WERI-Rb-1 (cell line): Measurements from ENCODE around the gene GNB3.
A peak's percentile ranks its signal among the peaks of the same experiment; 100 is the strongest.

ENCODE experiments used
- DNase-seq: peaks from one replicate; pipeline ENCODE4 v3.0.0-alpha.2; 2020
- H3K27ac ChIP-seq: fragments of 250-450 bp; sonication (Bioruptor Pico); 2 replicates; pipeline ENCODE4 v1.5.1; 2020; ENCODE audit warnings: mild to moderate bottlenecking, moderate library complexity
- H3K27me3 ChIP-seq: fragments of 250-450 bp; sonication (Bioruptor Pico); 2 replicates; pipeline ENCODE4 v1.5.1; 2021; ENCODE audit warnings: mild to moderate bottlenecking, low read depth, moderate library complexity; ENCODE audit not compliant: insufficient read depth, severe bottlenecking
- H3K36me3 ChIP-seq: fragments of 250-450 bp; sonication (Bioruptor Pico); 2 replicates; pipeline ENCODE4 v1.5.1; 2020; ENCODE audit warnings: mild to moderate bottlenecking, moderate library complexity
- H3K4me3 ChIP-seq: 2 replicates; pipeline ENCODE4 v1.5.1; 2011; ENCODE audit warnings: low read depth, mild to moderate bottlenecking, control low read depth, low read length
- H3K9me3 ChIP-seq: fragments of 250-450 bp; sonication (Bioruptor Pico); 2 replicates; pipeline ENCODE4 v1.5.1; 2021; ENCODE audit warnings: mild to moderate bottlenecking, moderate library complexity; ENCODE audit not compliant: severe bottlenecking
- TF ChIP-seq, protein P1 (sequence below): IDR thresholded peaks from 2 replicates; pipeline ENCODE4 v1.5.1; 2011; ENCODE audit warnings: low read depth, mild to moderate bottlenecking, control low read depth, inconsistent platforms, low read length

GNB3 gene

DNA sequence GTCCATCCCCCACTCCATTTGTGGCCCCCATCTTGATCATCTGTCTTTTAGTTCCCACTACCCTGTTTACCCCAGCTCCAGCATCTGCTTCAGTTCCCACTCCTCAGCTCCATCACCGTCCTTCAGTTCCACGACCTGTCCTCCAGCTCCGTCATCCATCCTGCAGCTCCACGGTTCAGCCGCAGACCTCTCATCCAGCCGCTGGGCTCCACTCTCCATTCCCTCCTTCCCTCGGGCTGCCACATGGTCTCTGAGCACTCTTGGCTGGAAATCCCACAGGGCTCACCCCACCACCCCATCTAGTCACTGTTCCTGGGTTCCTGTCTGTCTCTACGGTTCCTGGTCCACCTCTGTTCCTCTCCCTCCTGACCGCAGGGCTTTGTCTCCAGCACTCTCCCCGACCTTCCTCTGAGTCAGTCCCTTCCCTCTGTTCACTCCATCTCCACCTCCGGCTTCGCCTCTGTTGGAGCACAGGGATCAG lies 15.8 kb upstream of the GNB3 start:
- Histone ChIP-seq H3K36me3 (peaks cover 29% of the 10 kb centered on the region), H3K4me3 (no peak overlapping the region), H3K27me3 (no peaks in the 10 kb centered on the region), H3K27ac (peak overlapping the region; percentile 25), H3K9me3 (no peaks in the 10 kb centered on the region)
- DNase-seq, result no peak
- TF ChIP-seq, protein P1, sequence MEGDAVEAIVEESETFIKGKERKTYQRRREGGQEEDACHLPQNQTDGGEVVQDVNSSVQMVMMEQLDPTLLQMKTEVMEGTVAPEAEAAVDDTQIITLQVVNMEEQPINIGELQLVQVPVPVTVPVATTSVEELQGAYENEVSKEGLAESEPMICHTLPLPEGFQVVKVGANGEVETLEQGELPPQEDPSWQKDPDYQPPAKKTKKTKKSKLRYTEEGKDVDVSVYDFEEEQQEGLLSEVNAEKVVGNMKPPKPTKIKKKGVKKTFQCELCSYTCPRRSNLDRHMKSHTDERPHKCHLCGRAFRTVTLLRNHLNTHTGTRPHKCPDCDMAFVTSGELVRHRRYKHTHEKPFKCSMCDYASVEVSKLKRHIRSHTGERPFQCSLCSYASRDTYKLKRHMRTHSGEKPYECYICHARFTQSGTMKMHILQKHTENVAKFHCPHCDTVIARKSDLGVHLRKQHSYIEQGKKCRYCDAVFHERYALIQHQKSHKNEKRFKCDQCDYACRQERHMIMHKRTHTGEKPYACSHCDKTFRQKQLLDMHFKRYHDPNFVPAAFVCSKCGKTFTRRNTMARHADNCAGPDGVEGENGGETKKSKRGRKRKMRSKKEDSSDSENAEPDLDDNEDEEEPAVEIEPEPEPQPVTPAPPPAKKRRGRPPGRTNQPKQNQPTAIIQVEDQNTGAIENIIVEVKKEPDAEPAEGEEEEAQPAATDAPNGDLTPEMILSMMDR, result no peak

DNA sequence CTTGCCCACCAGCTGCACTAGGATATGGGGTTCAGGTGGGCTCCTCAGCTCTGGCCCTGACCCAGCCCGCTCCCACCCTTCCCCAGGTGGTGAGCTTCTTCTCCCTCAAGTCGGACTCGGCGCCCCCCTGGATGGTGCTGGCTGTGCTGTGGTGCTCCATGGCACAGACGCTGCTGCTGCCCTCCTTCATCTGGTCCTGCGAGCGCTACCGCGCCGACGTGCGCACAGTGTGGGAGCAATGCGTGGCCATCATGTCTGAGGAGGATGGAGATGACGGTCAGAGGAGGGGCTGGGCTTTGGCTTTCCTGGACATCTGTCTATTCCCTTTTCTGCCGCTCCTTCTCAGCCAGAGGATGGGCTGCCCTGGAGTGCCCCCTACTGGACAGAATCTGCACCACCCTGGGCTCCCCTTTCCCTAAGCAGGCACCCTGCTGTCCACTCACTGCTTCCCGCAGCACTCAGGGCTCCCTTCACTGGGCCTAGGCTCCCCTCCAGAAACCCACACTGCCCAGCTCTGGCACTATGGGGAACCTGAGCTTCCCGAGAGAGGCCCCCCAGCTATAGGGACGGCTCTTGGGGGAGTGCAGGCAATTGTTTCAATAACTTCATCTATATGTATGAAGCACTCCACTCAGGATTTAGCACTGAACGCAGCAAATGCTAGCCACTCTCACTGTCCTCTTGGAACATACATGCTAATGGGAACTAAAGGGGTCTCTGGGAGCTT lies 15.2 kb upstream of the GNB3 start:
- no peaks in the 10 kb centered on the region for H3K27me3 ChIP-seq
- DNase-seq, result peak; percentile 93
- H3K27ac ChIP-seq, result peak overlapping the region; percentile 25
- TF ChIP-seq, protein P1, result peak; percentile 93
- H3K9me3 ChIP-seq, result no peaks in the 10 kb centered on the region
- no peak overlapping the region for H3K4me3 ChIP-seq
- H3K36me3 ChIP-seq, result peaks cover 34% of the 10 kb centered on the region

DNA sequence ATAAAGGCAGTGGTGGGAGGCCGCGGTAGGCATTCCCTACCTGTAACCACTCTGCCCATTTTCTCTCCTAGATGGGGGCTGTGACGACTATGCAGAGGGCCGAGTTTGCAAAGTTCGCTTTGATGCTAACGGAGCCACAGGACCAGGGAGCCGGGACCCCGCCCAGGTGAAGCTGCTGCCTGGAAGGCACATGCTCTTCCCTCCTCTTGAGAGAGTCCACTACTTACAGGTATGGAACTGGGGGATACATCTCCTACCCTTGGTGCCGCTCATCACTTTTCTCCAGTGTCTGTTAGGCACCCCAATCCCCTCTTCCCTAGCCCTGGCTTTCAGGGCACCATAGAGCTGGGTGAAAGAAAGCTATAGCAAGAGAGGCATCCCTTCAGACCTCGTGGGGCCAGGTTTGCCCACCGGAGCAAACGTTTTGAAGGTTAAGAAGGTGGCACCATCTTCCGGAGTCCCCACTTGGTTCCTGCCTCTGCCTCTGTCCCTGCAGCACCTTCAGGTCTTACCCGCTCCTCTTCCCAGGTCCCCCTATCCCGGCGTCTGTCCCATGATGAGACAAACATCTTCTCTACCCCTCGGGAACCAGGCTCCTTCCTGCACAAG lies 14.5 kb upstream of the GNB3 start:
- peak overlapping the region; percentile 64 for H3K27ac ChIP-seq
- DNase-seq, result no peak
- TF ChIP-seq, protein P1, result no peak
- H3K36me3 ChIP-seq, result peaks cover 40% of the 10 kb centered on the region
- no peaks in the 10 kb centered on the region for H3K27me3 ChIP-seq
- no peak overlapping the region for H3K4me3 ChIP-seq
- H3K9me3 ChIP-seq, result no peaks in the 10 kb centered on the region

DNA sequence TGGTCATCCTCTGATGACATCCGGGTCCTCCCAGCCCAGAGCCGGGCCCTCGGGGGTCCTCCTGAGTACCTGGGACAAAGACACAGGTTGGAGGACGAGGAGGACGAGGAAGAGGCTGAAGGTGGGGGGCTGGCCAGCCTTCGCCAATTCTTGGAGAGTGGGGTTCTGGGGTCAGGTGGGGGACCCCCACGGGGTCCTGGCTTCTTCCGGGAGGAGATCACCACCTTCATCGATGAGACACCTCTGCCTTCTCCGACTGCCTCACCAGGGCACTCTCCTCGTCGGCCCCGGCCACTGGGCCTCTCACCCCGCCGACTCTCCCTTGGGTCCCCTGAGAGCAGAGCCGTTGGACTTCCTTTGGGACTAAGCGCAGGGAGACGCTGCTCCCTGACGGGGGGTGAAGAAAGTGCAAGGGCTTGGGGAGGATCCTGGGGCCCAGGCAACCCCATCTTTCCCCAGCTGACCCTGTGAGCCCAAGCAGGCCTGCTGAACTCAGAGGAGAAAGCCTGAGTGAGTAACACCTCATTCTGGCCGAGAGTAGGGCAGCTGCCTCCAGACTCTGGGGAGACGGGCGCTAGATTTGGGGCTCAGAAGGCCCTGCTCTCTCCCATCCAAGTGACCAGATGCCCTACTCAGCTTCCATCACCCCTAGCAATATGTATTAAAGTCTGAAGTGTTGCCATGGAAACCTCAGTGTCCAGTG lies 13.8 kb upstream of the GNB3 start:
- H3K4me3 ChIP-seq, result no peak overlapping the region
- DNase-seq, result peak; percentile 18
- H3K27ac ChIP-seq, result peak overlapping the region; percentile 64
- no peaks in the 10 kb centered on the region for H3K27me3 ChIP-seq
- H3K9me3 ChIP-seq, result no peaks in the 10 kb centered on the region
- TF ChIP-seq, protein P1, result 0 out of 2 replicates have a peak, but pooled peaks have one; percentile 2
- peaks cover 46% of the 10 kb centered on the region for H3K36me3 ChIP-seq

DNA sequence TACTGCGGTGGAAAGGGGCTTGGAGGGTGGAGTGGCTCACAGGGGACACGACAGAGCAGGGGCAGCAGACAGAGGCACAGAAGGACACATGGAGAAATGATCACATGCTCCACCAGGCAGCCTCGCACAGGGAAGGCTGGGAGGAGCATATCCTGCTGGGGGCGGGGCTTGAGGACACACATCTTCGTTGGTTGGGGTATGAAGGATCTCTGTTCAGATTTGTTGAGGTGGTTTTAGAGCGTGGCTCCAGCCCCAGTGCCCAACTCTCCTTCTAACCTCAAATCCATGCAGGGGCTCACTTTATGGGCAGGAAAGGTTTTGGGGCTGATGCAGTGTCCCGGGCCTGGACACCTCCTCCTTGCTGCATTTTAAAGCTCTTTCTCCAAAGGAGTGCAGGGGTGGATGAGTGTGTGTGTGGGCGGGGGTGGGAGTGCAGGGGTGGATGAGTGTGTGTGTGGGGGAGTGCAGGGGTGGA lies 13.3 kb upstream of the GNB3 start:
- H3K4me3 ChIP-seq, result 0 out of 2 replicates have a peak overlapping the region, but pooled peaks have one; percentile 5
- no peaks in the 10 kb centered on the region for H3K27me3 ChIP-seq
- H3K36me3 ChIP-seq, result peaks cover 52% of the 10 kb centered on the region
- TF ChIP-seq, protein P1, result no peak
- no peaks in the 10 kb centered on the region for H3K9me3 ChIP-seq
- H3K27ac ChIP-seq, result peak overlapping the region; percentile 64
- DNase-seq, result peak; percentile 96
